Retinal pigment epithelial cell (primary cell): ENCODE data around the gene ZNF511.
A peak's percentile ranks its signal among the peaks of the same experiment; 100 is the strongest.

Experiments
- DNase-seq: peaks from one replicate; pipeline ENCODE4 v3.0.0-alpha.2; 2010; ENCODE audit warnings: low read depth
- H3K4me3 ChIP-seq: 2 replicates; pipeline ENCODE4 v1.5.1; 2011; ENCODE audit warnings: mild to moderate bottlenecking, low read length, control low read depth, moderate library complexity
- CTCF ChIP-seq: conservative IDR thresholded peaks from 2 replicates; pipeline ENCODE4 v1.5.1; 2011; ENCODE audit warnings: low read depth, low read length, control low read depth, inconsistent platforms

Gene ZNF511

GRCh38 chr10:133356549-133357284 lies 48.0 kb downstream of the ZNF511 start:
- no peak for TF ChIP-seq CTCF
- no peak for DNase-seq
- H3K4me3 ChIP-seq = peak overlapping the region; percentile 36

- H3K4me3 ChIP-seq = peak within 1 kb of the TSS; percentile 38
- TF ChIP-seq CTCF = no peak
- no peak for DNase-seq
Measured at GRCh38 chr10:133357285-133358161, 48.8 kb downstream of the ZNF511 start, which contains the start of gene FUOM. TSS of gene FUOM (minus strand) at chr10:133358019. CDS start at chr10:133358007, 12 bp downstream.

DNA sequence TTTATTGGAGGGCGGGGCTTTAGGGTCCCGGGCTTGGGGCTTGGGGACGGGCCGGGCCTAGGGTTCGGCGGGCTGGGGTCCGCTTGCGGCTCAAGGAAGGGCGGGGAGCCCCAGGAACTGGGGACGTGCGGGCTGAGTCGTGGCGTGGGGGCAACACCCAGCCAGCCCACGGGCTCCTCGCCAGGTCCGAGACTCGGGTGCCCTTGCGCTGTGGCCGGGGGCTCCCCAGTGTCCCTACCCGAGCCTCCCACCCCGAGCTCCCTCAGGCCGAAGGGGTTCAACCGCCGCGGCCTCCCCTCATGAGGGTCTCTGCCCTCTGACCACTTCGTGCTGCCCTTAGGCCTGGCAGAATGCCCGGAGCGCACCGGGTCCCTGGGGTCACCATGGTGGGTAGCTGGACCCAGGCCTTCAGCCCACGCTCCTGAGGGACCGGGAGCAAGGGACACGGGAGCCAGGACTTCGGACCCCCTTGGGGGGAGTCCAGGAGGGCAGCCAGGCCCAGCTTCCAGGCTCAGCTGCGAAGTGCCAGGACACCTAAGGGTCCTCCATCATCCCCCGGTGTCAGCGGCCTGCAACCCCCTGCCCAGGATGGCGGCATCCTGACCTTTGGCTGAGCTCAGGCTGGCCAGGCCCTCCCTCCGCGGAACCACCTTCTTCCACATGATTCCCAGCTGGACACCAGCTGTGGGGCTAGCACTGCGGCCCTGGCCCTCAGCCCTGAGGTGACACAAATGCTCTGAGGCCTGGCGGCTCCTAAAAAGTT lies 49.6 kb downstream of the ZNF511 start:
- no peak for DNase-seq
- no peak overlapping the region for H3K4me3 ChIP-seq
- TF ChIP-seq CTCF = no peak

GRCh38 chr10:133358925-133359310 lies 50.2 kb downstream of the ZNF511 start:
- no peak overlapping the region for H3K4me3 ChIP-seq
- no peak for DNase-seq
- TF ChIP-seq CTCF = no peak

DNA sequence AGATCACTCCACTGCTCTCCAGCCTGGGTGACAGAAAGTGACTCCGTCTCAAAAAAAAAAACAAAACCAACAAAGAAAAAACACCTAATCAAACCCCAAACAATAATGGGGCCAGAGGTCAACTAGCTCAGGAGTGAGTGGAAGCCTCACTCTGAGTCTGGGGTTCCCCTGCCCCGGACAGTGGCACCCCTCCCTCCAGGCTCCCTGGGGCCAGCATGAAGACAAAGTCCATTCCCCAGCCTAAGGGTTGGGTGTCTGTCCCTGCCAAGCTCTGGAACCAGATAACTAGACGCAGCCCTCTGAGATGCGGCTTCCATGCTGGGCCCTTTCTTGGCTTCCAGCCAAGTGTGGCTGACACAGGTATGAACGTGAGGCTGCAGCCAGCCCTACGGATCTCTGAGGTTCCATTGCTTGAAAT lies 50.8 kb downstream of the ZNF511 start:
- no peak overlapping the region for H3K4me3 ChIP-seq
- TF ChIP-seq CTCF = no peak
- no peak for DNase-seq

- no peak for DNase-seq
Measured at GRCh38 chr10:133359972-133360610, 51.4 kb downstream of the ZNF511 start.

More at GRCh38 chr10:133359972-133360610, 51.4 kb downstream of the ZNF511 start:
- no peak overlapping the region for H3K4me3 ChIP-seq
- TF ChIP-seq CTCF = no peak
